Neural progenitor cell (in vitro differentiated cells): ENCODE results near the gene ZCWPW1.

Source experiments
- CTCF ChIP-seq: fragments of 200-600 bp; sonication (generic); IDR thresholded peaks from 2 replicates; pipeline ENCODE4 v1.5.1; 2017; ENCODE audit warnings: antibody characterized with exemption, mild to moderate bottlenecking
- EZH2 ChIP-seq: fragments of 200-600 bp; sonication (generic); IDR thresholded peaks from 2 replicates; pipeline ENCODE4 v1.6.1; 2017; ENCODE audit warnings: antibody characterized with exemption, mild to moderate bottlenecking, moderate library complexity

- TF ChIP-seq CTCF (no peak), EZH2 (no peak)
Observed at GRCh38 chr7:100466653-100467605, 38.4 kb upstream of the ZCWPW1 start.
